ACHN (cell line): Measurements from ENCODE around the gene EMILIN2.
A peak's percentile ranks its signal among the peaks of the same experiment; 100 is the strongest.

Experiments used
- DNase-seq: peaks from one replicate; pipeline ENCODE4 v3.0.0-alpha.2; 2015
- in situ Hi-C: cut with HindIII; loops from 2 replicates; pipeline ENCODE4 v1.10.0; 2017; ENCODE audit warnings: low sequenced_read_pairs, low pct_ligation_motif_present, low pct_unique_long_range_greater_than_20kb

EMILIN2 gene

GRCh38 chr18:2921778-2922177, 75.0 kb downstream of the EMILIN2 start:
- in situ Hi-C loops: no loop called here
- DNase-seq: no peak

- in situ Hi-C loops: no loop called here
- no peak for DNase-seq
Measured at GRCh38 chr18:2923464-2923863, 76.7 kb downstream of the EMILIN2 start.

GRCh38 chr18:2924920-2925319, 78.1 kb downstream of the EMILIN2 start:
- no peak for DNase-seq
- in situ Hi-C loops: no loop called here

GRCh38 chr18:2926528-2926927, 79.7 kb downstream of the EMILIN2 start:
- DNase-seq: no peak
- in situ Hi-C loops: no loop called here

- in situ Hi-C loops: no loop called here
- DNase-seq: no peak
Measured at GRCh38 chr18:2927745-2928144, 80.9 kb downstream of the EMILIN2 start.

- peak; percentile 68 for DNase-seq
- in situ Hi-C loops: no loop called here
Measured at GRCh38 chr18:2932247-2933181, 85.7 kb downstream of the EMILIN2 start.

- in situ Hi-C loops: no loop called here
- no peak for DNase-seq
Measured at GRCh38 chr18:2933995-2934394, 87.2 kb downstream of the EMILIN2 start.

GRCh38 chr18:2935438-2936192, 88.8 kb downstream of the EMILIN2 start:
- in situ Hi-C loops: no loop called here
- no peak for DNase-seq

- in situ Hi-C loops: no loop called here
Measured at GRCh38 chr18:2939317-2939716, 92.5 kb downstream of the EMILIN2 start.

GRCh38 chr18:2948038-2948437, 101.2 kb downstream of the EMILIN2 start:
- peak; percentile 9 for DNase-seq
- in situ Hi-C loops: no loop called here

More at GRCh38 chr18:2939317-2939716, 92.5 kb downstream of the EMILIN2 start:
- peak; percentile 85 for DNase-seq

GRCh38 chr18:2952605-2953004, 105.8 kb downstream of the EMILIN2 start:
- no peak for DNase-seq
- in situ Hi-C loops: no loop called here

- no peak for DNase-seq
- in situ Hi-C loops: no loop called here
Measured at GRCh38 chr18:2953935-2954653, 107.3 kb downstream of the EMILIN2 start.

- in situ Hi-C loops: no loop called here
- no peak for DNase-seq
Measured at GRCh38 chr18:2954869-2955645, 108.3 kb downstream of the EMILIN2 start.

- in situ Hi-C loops: no loop called here
- DNase-seq: no peak
Measured at GRCh38 chr18:2956056-2956455, 109.2 kb downstream of the EMILIN2 start.

GRCh38 chr18:2958819-2959298, 112.1 kb downstream of the EMILIN2 start:
- no peak for DNase-seq
- in situ Hi-C loops: no loop called here

- no peak for DNase-seq
- in situ Hi-C loops: no loop called here
Measured at GRCh38 chr18:2959341-2959740, 112.5 kb downstream of the EMILIN2 start.

- in situ Hi-C loops: no loop called here
- no peak for DNase-seq
Measured at GRCh38 chr18:2960983-2961696, 114.3 kb downstream of the EMILIN2 start.

- peak; percentile 38 for DNase-seq
- in situ Hi-C loops: no loop called here
Measured at GRCh38 chr18:2961821-2962220, 115.0 kb downstream of the EMILIN2 start.
